Measurements from ENCODE around the gene CLEC12A. TPM values are rescaled to one million over a fixed set of nuclear protein-coding genes. Genes with fewer than 3 reads are reported as not detected.

The CLEC12A gene
- total and polyA plus RNA-seq, 12 donors = 0.36 to 2.3 (median 1.6) TPM; not detected in 2

- H3K36me3 ChIP-seq (replicated peaks in 1 of 2) = no peaks in the 10 kb centered on the region
These were observed 34.6 kb upstream of the CLEC12A start for GRCh38 chr12:9936591-9936990.

DNA sequence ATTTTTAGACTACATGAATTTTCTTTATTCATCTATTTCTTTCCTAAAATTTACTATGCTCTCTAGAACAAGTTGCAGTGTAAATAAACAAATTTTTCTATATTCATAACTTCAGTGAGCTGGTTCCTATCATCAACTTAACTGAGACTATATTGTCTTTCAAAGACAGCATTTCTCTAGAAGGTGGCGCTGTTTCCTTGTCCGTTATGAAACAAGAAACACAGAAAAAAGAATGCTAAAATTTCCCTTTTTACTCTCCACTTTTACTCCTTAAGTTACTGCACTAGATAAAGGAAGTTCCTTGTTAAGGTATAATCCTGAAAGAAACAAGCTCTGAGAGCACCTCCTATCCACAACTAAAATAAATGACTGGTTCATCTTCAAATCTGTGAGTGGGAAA, 30.8 kb upstream of the CLEC12A start:
- Histone ChIP-seq H3K27me3 (no peaks in the 10 kb centered on the region), H3K27ac (no peak overlapping the region), H3K36me3 (replicated peaks in 1 of 2) (no peaks in the 10 kb centered on the region), H3K4me1 (replicated peaks in 1 of 2) (no peaks in the 10 kb centered on the region), H3K4me3 (no peak overlapping the region), H3K9me3 (replicated peaks in 1 of 3) (no peaks in the 10 kb centered on the region)
- TF ChIP-seq CTCF (IDR thresholded peaks at IDR 0.05) (peak in 1 of 6 experiments; percentile 15), POLR2A (IDR thresholded peaks at IDR 0.05) (no peak)
- intact Hi-C loops (cut with DNase I) = no loop called here
- no peak for DNase-seq
- 18 to 29% (median 23%) methylated on average over 2 of the region's 2 CpGs for WGBS, 4 donors

More at GRCh38 chr12:9936591-9936990, 34.6 kb upstream of the CLEC12A start:
- Histone ChIP-seq H3K4me3 (no peak overlapping the region), H3K4me1 (replicated peaks in 1 of 2) (no peaks in the 10 kb centered on the region), H3K27ac (no peak overlapping the region), H3K9me3 (replicated peaks in 1 of 3) (no peaks in the 10 kb centered on the region), H3K27me3 (no peaks in the 10 kb centered on the region)
- intact Hi-C loops (cut with DNase I) = no loop called here
- WGBS, 4 donors = 67 to 75% (median 69%) methylated on average over 10 of the region's 10 CpGs
- TF ChIP-seq CTCF (IDR thresholded peaks at IDR 0.05) (no peak), POLR2A (IDR thresholded peaks at IDR 0.05) (no peak)
- DNase-seq = no peak

DNA sequence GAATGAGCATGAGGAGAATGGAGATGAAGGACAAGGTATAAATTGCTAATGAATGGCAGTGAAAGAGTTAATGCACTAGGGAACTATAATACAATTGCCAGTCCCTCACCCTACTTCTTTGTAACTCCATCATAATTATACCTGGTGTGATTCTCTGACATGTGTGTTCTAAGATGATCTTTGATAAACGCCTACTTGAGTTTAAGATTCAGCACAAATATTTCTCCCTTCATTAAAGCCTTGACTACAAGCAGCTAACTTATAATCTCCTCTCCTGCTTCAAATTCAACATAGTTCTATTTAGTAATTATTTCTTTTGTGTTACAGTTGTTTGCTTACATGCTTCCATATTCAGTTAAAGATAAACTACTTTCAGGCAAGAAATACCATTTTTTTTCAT, 29.4 kb upstream of the CLEC12A start:
- intact Hi-C loops (cut with DNase I) = no loop called here
- Histone ChIP-seq H3K36me3 (replicated peaks in 1 of 2) (no peaks in the 10 kb centered on the region), H3K9me3 (replicated peaks in 1 of 3) (no peaks in the 10 kb centered on the region), H3K27me3 (no peaks in the 10 kb centered on the region), H3K4me1 (replicated peaks in 1 of 2) (no peaks in the 10 kb centered on the region), H3K4me3 (no peak overlapping the region), H3K27ac (no peak overlapping the region)
- no peak for DNase-seq
- 73 to 85% (median 77%) methylated on average over 1 of the region's 1 CpG for WGBS, 4 donors
- TF ChIP-seq CTCF (IDR thresholded peaks at IDR 0.05) (no peak), POLR2A (IDR thresholded peaks at IDR 0.05) (no peak)

- peak in 1 of 7 donors; percentile 14 for DNase-seq
- H3K36me3 ChIP-seq (replicated peaks in 1 of 2) = no peaks in the 10 kb centered on the region
- WGBS, 4 donors = 49 to 82% (median 54%) methylated on average over 12 to 19 of the region's 19 CpGs
- intact Hi-C loops (cut with DNase I) = no loop called here
- no peaks in the 10 kb centered on the region for H3K4me1 ChIP-seq (replicated peaks in 1 of 2)
- H3K4me3 ChIP-seq = no peak overlapping the region
- H3K27ac ChIP-seq = no peak overlapping the region
- no peaks in the 10 kb centered on the region for H3K27me3 ChIP-seq
- TF ChIP-seq CTCF (IDR thresholded peaks at IDR 0.05) = no peak
- no peak for TF ChIP-seq POLR2A (IDR thresholded peaks at IDR 0.05)
- no peaks in the 10 kb centered on the region for H3K9me3 ChIP-seq (replicated peaks in 1 of 3)
These were observed 28.0 kb upstream of the CLEC12A start for GRCh38 chr12:9943240-9943639.

Data from adrenal gland (tissue), 12 donors.